ENCODE results near the gene CCDC192.
A peak's percentile ranks its signal among the peaks of the same experiment; 100 is the strongest.
"Not testable (repeated sequence)": the region's sequence is repeated elsewhere in the genome, so short reads cannot be mapped to it uniquely, and the experiment has no call there.

The CCDC192 gene

GRCh38 chr5:127732963-127733362 is 29.8 kb downstream of the CCDC192 start:
- Histone ChIP-seq H3K9me3 (ENCODE audit: control insufficient read depth in 2 of 2, low read length in 2 of 2) (no peaks in the 10 kb centered on the region), H3K4me3 (ENCODE audit: low read length in 2 of 2) (no peak overlapping the region), H3K9ac (ENCODE audit: low read depth in 1 of 2, low read length in 2 of 2) (no peak overlapping the region), H3K27ac (ENCODE audit: low read depth in 2 of 2, low read length in 2 of 2) (no peak overlapping the region), H3K27me3 (ENCODE audit: control insufficient read depth in 2 of 2, insufficient read depth in 2 of 2, low read length in 2 of 2) (no peaks in the 10 kb centered on the region), H3K4me1 (ENCODE audit: control insufficient read depth in 2 of 2, insufficient read depth in 2 of 2, low read length in 2 of 2) (no peaks in the 10 kb centered on the region), H3K36me3 (ENCODE audit: control insufficient read depth in 2 of 2, insufficient read depth in 2 of 2, low read length in 2 of 2) (no peaks in the 10 kb centered on the region)

- not testable (repeated sequence) for H3K27ac ChIP-seq (ENCODE audit: low read depth in 2 of 2, low read length in 2 of 2); H3K4me3 ChIP-seq (ENCODE audit: low read length in 2 of 2); H3K9me3 ChIP-seq (ENCODE audit: control insufficient read depth in 2 of 2, low read length in 2 of 2); H3K27me3 ChIP-seq (ENCODE audit: control insufficient read depth in 2 of 2, insufficient read depth in 2 of 2, low read length in 2 of 2); H3K9ac ChIP-seq (ENCODE audit: low read depth in 1 of 2, low read length in 2 of 2); H3K36me3 ChIP-seq (ENCODE audit: control insufficient read depth in 2 of 2, insufficient read depth in 2 of 2, low read length in 2 of 2); H3K4me1 ChIP-seq (ENCODE audit: control insufficient read depth in 2 of 2, insufficient read depth in 2 of 2, low read length in 2 of 2)
These were observed 36.2 kb downstream of the CCDC192 start for GRCh38 chr5:127739348-127739747.

- no peaks in the 10 kb centered on the region for H3K36me3 ChIP-seq (ENCODE audit: control insufficient read depth in 2 of 2, insufficient read depth in 2 of 2, low read length in 2 of 2)
- H3K4me1 ChIP-seq (ENCODE audit: control insufficient read depth in 2 of 2, insufficient read depth in 2 of 2, low read length in 2 of 2), result no peaks in the 10 kb centered on the region
- no peaks in the 10 kb centered on the region for H3K27me3 ChIP-seq (ENCODE audit: control insufficient read depth in 2 of 2, insufficient read depth in 2 of 2, low read length in 2 of 2)
- no peak overlapping the region for H3K9ac ChIP-seq (ENCODE audit: low read depth in 1 of 2, low read length in 2 of 2)
- H3K9me3 ChIP-seq (ENCODE audit: control insufficient read depth in 2 of 2, low read length in 2 of 2), result no peaks in the 10 kb centered on the region
- H3K4me3 ChIP-seq (ENCODE audit: low read length in 2 of 2), result no peak overlapping the region
- no peak overlapping the region for H3K27ac ChIP-seq (ENCODE audit: low read depth in 2 of 2, low read length in 2 of 2)
These were observed 36.7 kb downstream of the CCDC192 start for GRCh38 chr5:127739807-127740384.

- H3K36me3 ChIP-seq (ENCODE audit: control insufficient read depth in 2 of 2, insufficient read depth in 2 of 2, low read length in 2 of 2), result no peaks in the 10 kb centered on the region
- no peak overlapping the region for H3K4me3 ChIP-seq (ENCODE audit: low read length in 2 of 2)
- no peak overlapping the region for H3K27ac ChIP-seq (ENCODE audit: low read depth in 2 of 2, low read length in 2 of 2)
- H3K9me3 ChIP-seq (ENCODE audit: control insufficient read depth in 2 of 2, low read length in 2 of 2), result no peaks in the 10 kb centered on the region
- no peaks in the 10 kb centered on the region for H3K4me1 ChIP-seq (ENCODE audit: control insufficient read depth in 2 of 2, insufficient read depth in 2 of 2, low read length in 2 of 2)
- H3K9ac ChIP-seq (ENCODE audit: low read depth in 1 of 2, low read length in 2 of 2), result no peak overlapping the region
- no peaks in the 10 kb centered on the region for H3K27me3 ChIP-seq (ENCODE audit: control insufficient read depth in 2 of 2, insufficient read depth in 2 of 2, low read length in 2 of 2)
These were observed 38.2 kb downstream of the CCDC192 start for GRCh38 chr5:127741412-127741811.

GRCh38 chr5:127744241-127744640 is 41.0 kb downstream of the CCDC192 start:
- H3K4me1 ChIP-seq (ENCODE audit: control insufficient read depth in 2 of 2, insufficient read depth in 2 of 2, low read length in 2 of 2), result no peaks in the 10 kb centered on the region
- H3K27me3 ChIP-seq (ENCODE audit: control insufficient read depth in 2 of 2, insufficient read depth in 2 of 2, low read length in 2 of 2), result no peaks in the 10 kb centered on the region
- no peak overlapping the region for H3K4me3 ChIP-seq (ENCODE audit: low read length in 2 of 2)
- H3K9ac ChIP-seq (ENCODE audit: low read depth in 1 of 2, low read length in 2 of 2), result no peak overlapping the region
- H3K27ac ChIP-seq (ENCODE audit: low read depth in 2 of 2, low read length in 2 of 2), result no peak overlapping the region
- H3K9me3 ChIP-seq (ENCODE audit: control insufficient read depth in 2 of 2, low read length in 2 of 2), result no peaks in the 10 kb centered on the region
- H3K36me3 ChIP-seq (ENCODE audit: control insufficient read depth in 2 of 2, insufficient read depth in 2 of 2, low read length in 2 of 2), result no peaks in the 10 kb centered on the region

GRCh38 chr5:127746756-127747155 is 43.6 kb downstream of the CCDC192 start:
- Histone ChIP-seq H3K36me3 (ENCODE audit: control insufficient read depth in 2 of 2, insufficient read depth in 2 of 2, low read length in 2 of 2) (no peaks in the 10 kb centered on the region), H3K27ac (ENCODE audit: low read depth in 2 of 2, low read length in 2 of 2) (no peak overlapping the region), H3K4me3 (ENCODE audit: low read length in 2 of 2) (no peak overlapping the region), H3K4me1 (ENCODE audit: control insufficient read depth in 2 of 2, insufficient read depth in 2 of 2, low read length in 2 of 2) (no peaks in the 10 kb centered on the region), H3K9me3 (ENCODE audit: control insufficient read depth in 2 of 2, low read length in 2 of 2) (no peaks in the 10 kb centered on the region), H3K27me3 (ENCODE audit: control insufficient read depth in 2 of 2, insufficient read depth in 2 of 2, low read length in 2 of 2) (no peaks in the 10 kb centered on the region), H3K9ac (ENCODE audit: low read depth in 1 of 2, low read length in 2 of 2) (no peak overlapping the region)

- H3K9me3 ChIP-seq (ENCODE audit: control insufficient read depth in 2 of 2, low read length in 2 of 2); H3K4me1 ChIP-seq (ENCODE audit: control insufficient read depth in 2 of 2, insufficient read depth in 2 of 2, low read length in 2 of 2); H3K9ac ChIP-seq (ENCODE audit: low read depth in 1 of 2, low read length in 2 of 2); H3K27me3 ChIP-seq (ENCODE audit: control insufficient read depth in 2 of 2, insufficient read depth in 2 of 2, low read length in 2 of 2); H3K36me3 ChIP-seq (ENCODE audit: control insufficient read depth in 2 of 2, insufficient read depth in 2 of 2, low read length in 2 of 2); H3K4me3 ChIP-seq (ENCODE audit: low read length in 2 of 2); H3K27ac ChIP-seq (ENCODE audit: low read depth in 2 of 2, low read length in 2 of 2): not testable (repeated sequence)
These were observed 49.5 kb downstream of the CCDC192 start for GRCh38 chr5:127752503-127753265.

GRCh38 chr5:127754259-127754658 is 51.1 kb downstream of the CCDC192 start:
- Histone ChIP-seq H3K9ac (ENCODE audit: low read depth in 1 of 2, low read length in 2 of 2) (no peak overlapping the region), H3K9me3 (ENCODE audit: control insufficient read depth in 2 of 2, low read length in 2 of 2) (no peaks in the 10 kb centered on the region), H3K36me3 (ENCODE audit: control insufficient read depth in 2 of 2, insufficient read depth in 2 of 2, low read length in 2 of 2) (no peaks in the 10 kb centered on the region), H3K27me3 (ENCODE audit: control insufficient read depth in 2 of 2, insufficient read depth in 2 of 2, low read length in 2 of 2) (no peaks in the 10 kb centered on the region), H3K4me1 (ENCODE audit: control insufficient read depth in 2 of 2, insufficient read depth in 2 of 2, low read length in 2 of 2) (peaks cover 10 to 21% of the 10 kb centered on the region in 2 donors), H3K27ac (ENCODE audit: low read depth in 2 of 2, low read length in 2 of 2) (no peak overlapping the region), H3K4me3 (ENCODE audit: low read length in 2 of 2) (no peak overlapping the region)

- no peak overlapping the region for H3K4me3 ChIP-seq (ENCODE audit: low read length in 2 of 2)
- peaks cover 10 to 22% of the 10 kb centered on the region in 2 donors for H3K4me1 ChIP-seq (ENCODE audit: control insufficient read depth in 2 of 2, insufficient read depth in 2 of 2, low read length in 2 of 2)
- H3K27ac ChIP-seq (ENCODE audit: low read depth in 2 of 2, low read length in 2 of 2), result no peak overlapping the region
- H3K9me3 ChIP-seq (ENCODE audit: control insufficient read depth in 2 of 2, low read length in 2 of 2), result no peaks in the 10 kb centered on the region
- H3K27me3 ChIP-seq (ENCODE audit: control insufficient read depth in 2 of 2, insufficient read depth in 2 of 2, low read length in 2 of 2), result no peaks in the 10 kb centered on the region
- no peak overlapping the region for H3K9ac ChIP-seq (ENCODE audit: low read depth in 1 of 2, low read length in 2 of 2)
- no peaks in the 10 kb centered on the region for H3K36me3 ChIP-seq (ENCODE audit: control insufficient read depth in 2 of 2, insufficient read depth in 2 of 2, low read length in 2 of 2)
These were observed 51.5 kb downstream of the CCDC192 start for GRCh38 chr5:127754706-127755105.

GRCh38 chr5:127757576-127757975 is 54.4 kb downstream of the CCDC192 start:
- Histone ChIP-seq H3K4me1 (ENCODE audit: control insufficient read depth in 2 of 2, insufficient read depth in 2 of 2, low read length in 2 of 2) (peaks cover 10 to 22% of the 10 kb centered on the region in 2 donors), H3K27me3 (ENCODE audit: control insufficient read depth in 2 of 2, insufficient read depth in 2 of 2, low read length in 2 of 2) (no peaks in the 10 kb centered on the region), H3K36me3 (ENCODE audit: control insufficient read depth in 2 of 2, insufficient read depth in 2 of 2, low read length in 2 of 2) (no peaks in the 10 kb centered on the region), H3K9me3 (ENCODE audit: control insufficient read depth in 2 of 2, low read length in 2 of 2) (no peaks in the 10 kb centered on the region), H3K27ac (ENCODE audit: low read depth in 2 of 2, low read length in 2 of 2) (peak overlapping the region in 1 of 2 donors; percentile 11), H3K4me3 (ENCODE audit: low read length in 2 of 2) (no peak overlapping the region), H3K9ac (ENCODE audit: low read depth in 1 of 2, low read length in 2 of 2) (peak overlapping the region in 1 of 2 donors; percentile 13)

Data from mucosa of rectum (tissue), 2 donors.